Measurements from ENCODE around the gene PUSL1. TPM values are rescaled to one million over a fixed set of nuclear protein-coding genes. Genes with fewer than 3 reads are reported as not detected.

The PUSL1 gene
- total and polyA plus RNA-seq, 2 of the 13 experiments (the other 11 are each of a cell fraction or from before 2014, with no cell fraction given): 8.3 to 22.2 TPM

GRCh38 chr1:1304331-1305299 is 3.8 kb upstream of the PUSL1 start (continued):
- TF ChIP-seq ZBTB49 (CRISPR knock-in tag; IDR thresholded peaks at IDR 0.05; ENCODE audit: borderline replicate concordance) (no peak), CSRNP2 (CRISPR knock-in tag; conservative IDR thresholded peaks at IDR 0.05; ENCODE audit: low read depth) (no peak), JUN (CRISPR knock-in tag; IDR thresholded peaks at IDR 0.05) (peak; percentile 66; the same call in 1 of the 2 replicates), ZKSCAN1 (IDR thresholded peaks at IDR 0.05; ENCODE audit: low read length) (no peak), MLLT10 (CRISPR knock-in tag; IDR thresholded peaks at IDR 0.05) (no peak), ZNF501 (CRISPR knock-in tag; IDR thresholded peaks at IDR 0.05) (peak; percentile 43; the same call in 1 of the 2 replicates), ARID3A (IDR thresholded peaks at IDR 0.05; ENCODE audit: low read depth, low read length) (no peak), WIZ (CRISPR knock-in tag; IDR thresholded peaks at IDR 0.05) (no peak), PAXIP1 (CRISPR knock-in tag; conservative IDR thresholded peaks at IDR 0.05) (0 out of 2 replicates have a peak, but pooled peaks have one; percentile 34), BCL6 (CRISPR knock-in tag; IDR thresholded peaks at IDR 0.05) (no peak), JUNB (CRISPR knock-in tag; IDR thresholded peaks at IDR 0.05; ENCODE audit: borderline replicate concordance) (no peak), ZNF430 (CRISPR knock-in tag; IDR thresholded peaks at IDR 0.05) (0 out of 2 replicates have a peak, but pooled peaks have one; percentile 31), RFX3 (CRISPR knock-in tag; IDR thresholded peaks at IDR 0.05) (no peak)

Measured in HepG2 (cell line).